ENCODE data around the gene CIZ1. TPM values are rescaled to one million over a fixed set of nuclear protein-coding genes. Genes with fewer than 3 reads are reported as not detected.

Gene CIZ1
- total RNA-seq, 1 donor from 2014 or later: 142 TPM

DNA sequence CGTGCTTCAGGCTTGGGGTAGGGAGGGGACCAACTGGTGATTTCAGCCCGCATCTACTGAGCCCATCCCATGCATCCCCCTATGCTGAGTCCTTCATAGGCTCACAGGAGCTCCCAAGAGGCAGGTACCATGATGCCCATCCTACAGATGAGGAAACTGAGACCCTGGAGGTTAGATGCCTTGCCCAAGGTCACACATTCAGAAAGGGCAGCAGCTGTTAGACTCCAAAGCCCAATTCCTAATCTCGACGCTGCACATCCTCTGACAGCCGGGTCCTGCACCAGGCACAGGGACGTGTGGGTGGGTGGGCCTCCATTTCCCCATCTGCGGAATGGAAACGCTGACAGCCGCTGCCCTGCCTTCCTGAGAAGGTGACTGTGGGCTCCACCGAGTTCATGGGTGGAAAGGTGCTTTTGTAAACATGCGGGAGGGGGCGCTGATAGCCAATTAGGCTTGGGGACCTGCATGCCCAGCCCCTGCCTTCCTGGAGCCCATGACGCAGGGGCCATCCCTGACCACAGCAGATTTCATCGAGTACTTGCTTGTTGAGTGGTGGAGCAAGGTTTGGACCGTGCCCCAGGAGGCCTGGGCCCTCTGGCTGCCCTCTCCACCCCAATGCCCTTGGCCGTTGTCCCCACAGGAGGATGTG is 14.0 kb upstream of the CIZ1 start:
- Mint-ChIP-seq H3K4me3 (no peak overlapping the region), H3K27me3 (peaks cover 32% of the 10 kb centered on the region), H3K27ac (no peak overlapping the region), H3K4me1 (peaks cover 16% of the 10 kb centered on the region), H3K36me3 (ENCODE audit: low read depth) (no peaks in the 10 kb centered on the region), H3K9me3 (no peaks in the 10 kb centered on the region)
- intact Hi-C loops (cut with micrococcal nuclease): no loop called here
- no peak for DNase-seq

GRCh38 chr9:128204858-128205257 is 13.5 kb upstream of the CIZ1 start:
- Mint-ChIP-seq H3K9me3 (no peaks in the 10 kb centered on the region), H3K4me3 (peak overlapping the region; percentile 8), H3K27ac (no peak overlapping the region), H3K4me1 (peaks cover 16% of the 10 kb centered on the region), H3K36me3 (ENCODE audit: low read depth) (no peaks in the 10 kb centered on the region), H3K27me3 (peaks cover 32% of the 10 kb centered on the region)
- DNase-seq: no peak
- intact Hi-C loops (cut with micrococcal nuclease): loop anchor here (5.0 kb wide), 1 partner anchor 137 kb away; the partner anchor contains the start of gene SLC27A4

GRCh38 chr9:128203707-128204551 is 12.6 kb upstream of the CIZ1 start:
- Mint-ChIP-seq H3K36me3 (ENCODE audit: low read depth) (no peaks in the 10 kb centered on the region), H3K4me3 (peak overlapping the region; percentile 70), H3K27me3 (peaks cover 32% of the 10 kb centered on the region), H3K9me3 (no peaks in the 10 kb centered on the region), H3K27ac (no peak overlapping the region), H3K4me1 (peaks cover 16% of the 10 kb centered on the region)
- DNase-seq: peak; percentile 76
- intact Hi-C loops (cut with micrococcal nuclease): loop anchor here (1.0 to 5.0 kb wide), 4 partner anchors 13 to 138 kb away; partner anchors contain the start of genes CIZ1, PTGES2 and SLC27A4

GRCh38 chr9:128203024-128203706 is 11.8 kb upstream of the CIZ1 start, which contains the start of gene DNM1:
DNM1 (plus strand) TSS chr9:128203379; CDS start chr9:128203471, 92 bp downstream.
- peaks cover 16% of the 10 kb centered on the region for H3K4me1 Mint-ChIP-seq
- H3K36me3 Mint-ChIP-seq (ENCODE audit: low read depth): no peaks in the 10 kb centered on the region
- H3K4me3 Mint-ChIP-seq: peak within 1 kb of the TSS; percentile 72
- DNase-seq: peak; percentile 95
- intact Hi-C loops (cut with micrococcal nuclease): loop anchor here (1.0 to 5.0 kb wide), 4 partner anchors 12 to 139 kb away; partner anchors contain the start of genes CIZ1, PTGES2 and SLC27A4
- peak within 1 kb of the TSS; percentile 64 for H3K27ac Mint-ChIP-seq
- no peaks in the 10 kb centered on the region for H3K9me3 Mint-ChIP-seq
- H3K27me3 Mint-ChIP-seq: peaks cover 32% of the 10 kb centered on the region

DNA sequence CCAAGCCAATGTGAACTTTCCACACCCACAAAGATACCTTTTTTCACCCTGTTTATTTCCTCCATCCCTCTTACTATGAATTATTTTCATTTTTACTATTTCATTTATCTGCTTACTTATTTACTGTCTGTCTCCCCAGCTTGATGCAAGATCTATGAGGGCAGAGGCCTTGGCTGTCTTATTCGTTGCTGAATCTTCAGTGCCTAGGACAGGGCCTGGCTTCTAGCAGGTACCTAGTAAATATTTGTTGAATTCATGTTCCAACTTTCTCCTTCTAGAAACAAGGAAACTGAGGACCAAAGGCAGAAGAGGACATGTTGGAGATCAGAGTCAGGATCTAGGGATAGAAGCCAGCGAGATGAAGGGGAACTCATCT is 11.3 kb upstream of the CIZ1 start:
- Mint-ChIP-seq H3K27ac (peak overlapping the region; percentile 64), H3K4me3 (peak overlapping the region; percentile 72), H3K9me3 (no peaks in the 10 kb centered on the region), H3K36me3 (ENCODE audit: low read depth) (no peaks in the 10 kb centered on the region), H3K27me3 (peaks cover 32% of the 10 kb centered on the region), H3K4me1 (peaks cover 16% of the 10 kb centered on the region)
- intact Hi-C loops (cut with micrococcal nuclease): loop anchor here (1.0 to 5.0 kb wide), 4 partner anchors 11 to 140 kb away; partner anchors contain the start of genes CIZ1, PTGES2 and SLC27A4
- no peak for DNase-seq

- DNase-seq: no peak
- Mint-ChIP-seq H3K36me3 (ENCODE audit: low read depth) (no peaks in the 10 kb centered on the region), H3K4me3 (no peak overlapping the region), H3K27ac (peak overlapping the region; percentile 64), H3K4me1 (peaks cover 16% of the 10 kb centered on the region), H3K27me3 (peaks cover 27% of the 10 kb centered on the region), H3K9me3 (no peaks in the 10 kb centered on the region)
- intact Hi-C loops (cut with micrococcal nuclease): loop anchor here (5.0 kb wide), 1 partner anchor 141 kb away; the partner anchor contains the start of gene SLC27A4
These were observed 10.3 kb upstream of the CIZ1 start for GRCh38 chr9:128201441-128202369.

DNA sequence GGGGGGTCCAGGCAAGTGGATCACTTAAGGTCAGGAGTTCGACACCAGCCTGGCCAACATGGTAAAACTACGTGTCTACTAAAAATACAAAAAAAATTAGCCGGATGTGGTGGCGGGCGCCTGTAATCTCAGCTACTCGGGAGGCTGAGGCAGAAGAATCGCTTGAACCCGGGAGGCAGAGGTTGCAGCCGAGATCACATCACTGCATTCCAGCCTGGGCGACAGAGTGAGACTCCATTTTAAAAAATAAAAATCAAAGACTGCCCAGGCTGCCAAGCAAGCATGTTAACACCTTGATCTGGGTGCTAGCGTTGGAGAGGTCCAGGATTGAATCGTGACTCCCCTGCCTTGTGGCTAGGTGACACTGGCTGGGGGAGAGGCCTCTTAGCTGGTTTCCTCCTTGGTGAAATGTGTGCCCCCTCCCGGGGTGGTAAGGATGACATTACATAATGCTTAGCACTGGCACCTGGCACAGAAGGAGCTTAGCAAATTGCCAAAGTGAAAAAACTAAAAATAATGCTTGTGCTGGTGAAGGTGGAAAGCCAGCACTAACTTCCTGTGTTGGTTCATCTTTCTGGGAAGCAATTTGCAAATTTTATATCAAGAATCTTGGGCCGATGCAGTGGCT is 2.2 kb upstream of the CIZ1 start:
- Mint-ChIP-seq H3K27me3 (no peaks in the 10 kb centered on the region), H3K4me1 (peaks cover 25% of the 10 kb centered on the region), H3K36me3 (ENCODE audit: low read depth) (peaks cover 11% of the 10 kb centered on the region), H3K4me3 (no peak overlapping the region), H3K9me3 (no peaks in the 10 kb centered on the region), H3K27ac (no peak overlapping the region)
- intact Hi-C loops (cut with micrococcal nuclease): loop anchor here (5.0 kb wide), 1 partner anchor 66 kb away; the partner anchor contains the start of gene PTGES2
- no peak for DNase-seq

GRCh38 chr9:128192601-128193371 is 1.4 kb upstream of the CIZ1 start:
- H3K27ac Mint-ChIP-seq: peak overlapping the region; percentile 53
- no peaks in the 10 kb centered on the region for H3K9me3 Mint-ChIP-seq
- H3K4me1 Mint-ChIP-seq: peaks cover 29% of the 10 kb centered on the region
- intact Hi-C loops (cut with micrococcal nuclease): loop anchor here (5.0 kb wide), 1 partner anchor 65 kb away; the partner anchor contains the start of gene PTGES2
- peaks cover 17% of the 10 kb centered on the region for H3K36me3 Mint-ChIP-seq (ENCODE audit: low read depth)
- DNase-seq: peak; percentile 86
- peak overlapping the region; percentile 52 for H3K4me3 Mint-ChIP-seq
- no peaks in the 10 kb centered on the region for H3K27me3 Mint-ChIP-seq

DNA sequence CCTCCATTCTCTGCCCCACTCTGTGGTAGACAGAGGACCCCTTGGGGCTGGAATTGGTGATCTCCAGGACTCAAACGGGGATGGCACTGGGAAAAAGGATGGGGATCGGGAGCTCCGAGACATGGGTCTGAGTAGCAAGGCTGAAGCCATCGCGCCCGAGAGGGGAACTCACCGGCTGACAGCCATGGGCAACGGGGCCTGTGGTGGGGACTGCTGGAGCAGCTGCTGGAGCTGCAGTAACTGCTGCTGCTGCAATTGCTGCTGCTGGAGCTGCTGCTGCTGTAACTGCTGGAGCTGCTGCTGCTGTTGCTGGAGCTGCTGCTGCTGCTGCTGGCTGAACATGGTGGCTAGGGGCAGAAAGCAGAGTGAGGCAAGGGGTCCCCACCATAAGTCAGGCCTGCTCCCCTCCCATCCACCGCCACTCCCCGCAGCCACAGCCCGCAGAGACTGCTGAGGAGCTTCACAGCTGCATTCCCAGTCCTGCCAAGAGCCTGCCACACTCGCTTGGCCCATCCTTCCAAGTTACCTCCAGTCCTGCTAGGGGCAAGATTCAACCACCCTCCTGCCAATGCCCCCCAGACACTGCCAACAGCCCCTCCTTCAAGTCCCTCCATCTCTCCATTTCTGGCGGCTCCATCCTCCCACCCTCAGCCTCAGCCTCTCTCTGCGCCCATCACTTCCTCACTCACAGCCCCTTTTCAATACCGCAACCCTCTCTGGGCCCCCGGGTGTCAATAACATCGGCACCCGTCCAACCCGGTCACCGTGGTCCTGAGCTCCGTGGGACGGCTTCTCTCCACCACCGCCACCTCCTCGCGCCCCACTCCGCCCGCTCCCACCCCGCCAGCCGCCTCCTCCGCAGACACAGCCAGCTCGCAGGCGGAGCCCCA is 611 bp downstream of the CIZ1 start:
- no peak for DNase-seq
- H3K27me3 Mint-ChIP-seq: no peaks in the 10 kb centered on the region
- no peaks in the 10 kb centered on the region for H3K9me3 Mint-ChIP-seq
- peaks cover 32% of the 10 kb centered on the region for H3K4me1 Mint-ChIP-seq
- peak overlapping the region; percentile 92 for H3K27ac Mint-ChIP-seq
- intact Hi-C loops (cut with micrococcal nuclease): loop anchor here (1.0 to 5.0 kb wide), 2 partner anchors 13 to 63 kb away; partner anchors contain the start of genes DNM1 and PTGES2
- H3K4me3 Mint-ChIP-seq: peak overlapping the region; percentile 100
- H3K36me3 Mint-ChIP-seq (ENCODE audit: low read depth): peaks cover 28% of the 10 kb centered on the region

GRCh38 chr9:128190013-128190412 is 1.4 kb downstream of the CIZ1 start:
- Mint-ChIP-seq H3K4me3 (peak overlapping the region; percentile 100), H3K27me3 (no peaks in the 10 kb centered on the region), H3K36me3 (ENCODE audit: low read depth) (peaks cover 30% of the 10 kb centered on the region), H3K27ac (peak overlapping the region; percentile 67), H3K9me3 (no peaks in the 10 kb centered on the region), H3K4me1 (peaks cover 32% of the 10 kb centered on the region)
- intact Hi-C loops (cut with micrococcal nuclease): loop anchor here (5.0 kb wide), 1 partner anchor 63 kb away; the partner anchor contains the start of gene PTGES2
- no peak for DNase-seq

DNA sequence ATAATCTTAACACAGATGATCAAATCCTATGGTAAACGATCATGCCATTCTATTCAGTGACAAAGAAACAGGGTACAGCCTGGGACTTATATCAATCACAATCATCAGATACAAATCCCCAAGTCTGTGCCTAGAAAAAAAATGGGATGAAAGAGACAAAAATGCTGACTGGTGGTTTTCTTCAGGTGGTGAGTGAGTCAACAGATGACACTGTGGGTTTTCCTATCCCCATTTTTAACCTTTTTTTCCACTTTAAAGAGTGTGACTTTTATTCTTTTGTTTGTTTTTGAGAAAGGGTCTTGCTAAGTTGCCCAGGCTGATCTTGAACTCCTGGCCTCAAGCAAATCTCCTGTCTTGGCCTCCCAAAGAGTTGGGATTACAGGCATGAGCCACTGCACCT is 3.2 kb downstream of the CIZ1 start:
- DNase-seq: no peak
- peaks cover 33% of the 10 kb centered on the region for H3K4me1 Mint-ChIP-seq
- no peaks in the 10 kb centered on the region for H3K9me3 Mint-ChIP-seq
- H3K27me3 Mint-ChIP-seq: no peaks in the 10 kb centered on the region
- peaks cover 37% of the 10 kb centered on the region for H3K36me3 Mint-ChIP-seq (ENCODE audit: low read depth)
- intact Hi-C loops (cut with micrococcal nuclease): no loop called here
- H3K4me3 Mint-ChIP-seq: no peak overlapping the region
- peak overlapping the region; percentile 77 for H3K27ac Mint-ChIP-seq

Measured in activated CD4-positive, alpha-beta T cell treated with anti-CD3 and anti-CD28 coated beads, Interleukin-2, amount 10 ng/mL, durations not matched to agents 24 days and 14 days (primary cell).